SK-N-SH (cell line): ENCODE results near the gene ZC3H7A. TPM values are rescaled to one million over a fixed set of nuclear protein-coding genes. Genes with fewer than 3 reads are reported as not detected.

Experiments used
- CTCF ChIA-PET: fragments of 300-600, 350-600 bp; formaldehyde crosslinking; extraction: SDS; loops from one replicate; lab custom pipeline; 2021; lab: Yijun Ruan, JAX
- POLR2A ChIA-PET: fragments of 350-600 bp; sonication (Branson Sonifier 250); formaldehyde crosslinking; extraction: SDS; loops from one replicate; lab custom pipeline; 2020; ENCODE audit warnings: antibody characterized with exemption, inconsistent platforms; lab: Yijun Ruan, JAX
- DNase-seq: peaks from one replicate; pipeline ENCODE4 v3.0.0; 2012
- H2AFZ ChIP-seq: fragments of 200-600 bp; sonication (generic); 2 replicates; pipeline ENCODE4 v1.8.1; 2016; ENCODE audit warnings: antibody characterized with exemption, mild to moderate bottlenecking, low read depth
- H3F3A ChIP-seq: fragments of 200-600 bp; sonication (generic); replicated peaks from 2 replicates; pipeline ENCODE3; 2016; ENCODE audit warnings: antibody characterized with exemption, mild to moderate bottlenecking; ENCODE audit not compliant: insufficient read depth
- H3K27ac ChIP-seq, 2 experiments: fragments of 200-500 bp in 1 of 2; fragments of 200-600 bp in 1 of 2; sonication (Bioruptor generic) in 1 of 2; sonication (generic), shearing (Covaris generic) in 1 of 2; 2 replicates each; pipeline versions ENCODE4 v1.5.1 to v1.6.1; 2014 to 2016; ENCODE audit warnings: low read depth in 2 of 2, inconsistent platforms in 1 of 2, low read length in 1 of 2, mild to moderate bottlenecking in 1 of 2, mixed read lengths in 1 of 2
- H3K27me3 ChIP-seq: fragments of 200-600 bp; sonication (generic), shearing (Covaris generic); 2 replicates; pipeline ENCODE4 v1.6.1; 2016; ENCODE audit warnings: mixed run types; ENCODE audit not compliant: insufficient read depth
- H3K36me3 ChIP-seq, 2 experiments: fragments of 200-500 bp in 1 of 2; fragments of 200-600 bp in 1 of 2; sonication (Bioruptor generic) in 1 of 2; sonication (generic) in 1 of 2; replicated peaks in 1 of 2; 2 replicates each; pipeline versions ENCODE3 to v1.5.1; 2014 to 2016; ENCODE audit warnings: low read length in 1 of 2, mild to moderate bottlenecking in 1 of 2; ENCODE audit not compliant: insufficient read depth in 2 of 2, control insufficient read depth in 1 of 2
- H3K4me1 ChIP-seq, 2 experiments: fragments of 200-500 bp in 1 of 2; fragments of 200-600 bp in 1 of 2; sonication (Bioruptor generic) in 1 of 2; sonication (generic), shearing (Covaris generic) in 1 of 2; 2 replicates each; pipeline versions ENCODE4 v1.5.1 to v1.6.1; 2014 to 2016; ENCODE audit warnings: low read depth in 1 of 2, low read length in 1 of 2, mixed run types in 1 of 2; ENCODE audit not compliant: insufficient read depth in 2 of 2, control insufficient read depth in 1 of 2
- H3K4me2 ChIP-seq: fragments of 200-600 bp; sonication (generic), shearing (Covaris generic); 2 replicates; pipeline ENCODE4 v1.6.1; 2017; ENCODE audit warnings: mixed run types
- H3K4me3 ChIP-seq, 2 experiments: fragments of 200-500 bp in 1 of 2; fragments of 200-600 bp in 1 of 2; sonication (Bioruptor generic) in 1 of 2; sonication (generic), shearing (Covaris generic) in 1 of 2; 2 replicates each; pipeline versions ENCODE4 v1.5.1 to v1.8.1; 2014 to 2016; ENCODE audit warnings: low read depth in 2 of 2, inconsistent platforms in 1 of 2, low read length in 1 of 2, mild to moderate bottlenecking in 1 of 2, mixed read lengths in 1 of 2, moderate library complexity in 1 of 2
- H3K79me2 ChIP-seq: fragments of 200-600 bp; sonication (generic); 2 replicates; pipeline ENCODE4 v1.8.1; 2017; ENCODE audit warnings: mild to moderate bottlenecking; ENCODE audit not compliant: insufficient read depth
- H3K9ac ChIP-seq: fragments of 200-600 bp; sonication (generic); 2 replicates; pipeline ENCODE4 v1.6.1; 2017; ENCODE audit warnings: mixed run types
- H3K9me2 ChIP-seq: fragments of 200-600 bp; sonication (generic); 2 replicates; pipeline ENCODE4 v1.6.1; 2017; ENCODE audit warnings: mixed run types
- H3K9me3 ChIP-seq: fragments of 200-600 bp; sonication (generic); 2 replicates; pipeline ENCODE4 v1.6.1; 2017; ENCODE audit warnings: mixed run types, mild to moderate bottlenecking, moderate library complexity
- H4K20me1 ChIP-seq: fragments of 200-600 bp; sonication (generic); 2 replicates; pipeline ENCODE4 v1.6.1; 2017; ENCODE audit warnings: mild to moderate bottlenecking, mixed run types; ENCODE audit not compliant: insufficient read depth
- EP300 ChIP-seq, 2 experiments: IDR thresholded peaks; 2 replicates each; pipeline versions ENCODE4 v1.4.0 to v1.6.1; 2012; ENCODE audit warnings: borderline replicate concordance in 1 of 2, low read depth in 1 of 2, low read length in 1 of 2
- EZH2phosphoT487 ChIP-seq: fragments of 200-600 bp; sonication (generic); IDR thresholded peaks from 2 replicates; pipeline ENCODE4 v1.6.1; 2017; ENCODE audit warnings: low read depth, mixed run types, mild to moderate bottlenecking, antibody characterized with exemption, moderate library complexity, borderline replicate concordance
- GABPA ChIP-seq: IDR thresholded peaks from 2 replicates; pipeline ENCODE4 v1.4.0; 2012; ENCODE audit warnings: low read depth, mild to moderate bottlenecking
- GATA2 ChIP-seq: sonication (generic); formaldehyde crosslinking; IDR thresholded peaks from 2 replicates; pipeline ENCODE4 v1.5.0; 2020; ENCODE audit warnings: mild to moderate bottlenecking, missing genetic modification reagents
- MEF2A ChIP-seq: IDR thresholded peaks from 2 replicates; pipeline ENCODE4 v1.4.0; 2012; ENCODE audit warnings: low read depth, borderline replicate concordance
- NFIC ChIP-seq: IDR thresholded peaks from 2 replicates; pipeline ENCODE4 v1.4.0; 2012; ENCODE audit warnings: borderline replicate concordance
- NRF1 ChIP-seq: IDR thresholded peaks from 2 replicates; pipeline ENCODE4 v1.6.1; 2012; ENCODE audit warnings: low read depth, mild to moderate bottlenecking, low read length
- POLR2AphosphoS5 ChIP-seq: IDR thresholded peaks from 2 replicates; pipeline ENCODE4 v1.6.1; 2012; ENCODE audit warnings: low read depth, low read length
- RAD21 ChIP-seq: IDR thresholded peaks from 2 replicates; pipeline ENCODE4 v1.6.1; 2012; ENCODE audit warnings: mild to moderate bottlenecking, low read length
- RCOR1 ChIP-seq: fragments of 150-350 bp; IDR thresholded peaks from 2 replicates; pipeline ENCODE4 v1.6.1; 2017; ENCODE audit warnings: antibody characterized with exemption, low read length
- RFX5 ChIP-seq: IDR thresholded peaks from 2 replicates; pipeline ENCODE4 v1.6.1; 2012; ENCODE audit warnings: mild to moderate bottlenecking, improper control_type of control experiment, low read length
- SMC3 ChIP-seq: IDR thresholded peaks from 2 replicates; pipeline ENCODE4 v1.6.1; 2012; ENCODE audit warnings: low read depth, low read length, improper control_type of control experiment
- TAF1 ChIP-seq: IDR thresholded peaks from 2 replicates; pipeline ENCODE4 v1.6.1; 2012; ENCODE audit warnings: low read depth, mild to moderate bottlenecking, low read length, moderate library complexity, borderline replicate concordance
- TCF12 ChIP-seq: IDR thresholded peaks from 2 replicates; pipeline ENCODE4 v1.4.0; 2012
- TEAD4 ChIP-seq: IDR thresholded peaks from 2 replicates; pipeline ENCODE4 v1.4.0; 2012; ENCODE audit warnings: mild to moderate bottlenecking, borderline replicate concordance; ENCODE audit not compliant: insufficient read depth
- YY1 ChIP-seq: IDR thresholded peaks from 2 replicates; pipeline ENCODE4 v1.4.0; 2012; ENCODE audit warnings: low read depth, mild to moderate bottlenecking
- WGBS: methylation state at CpG from one replicate; pipeline ENCODE4 v1.1.6; 2017; ENCODE audit warnings: low lambda C conversion rate; 5-methylcytosine and 5-hydroxymethylcytosine counted together
- polyA plus RNA-seq, 3 experiments: library from polyadenylated mRNA; depleted of rRNA; stranded (reverse); fragments of >200 nt; gene quantifications; 2 replicates each; pipeline ENCODE4 v1.2.3, GENCODE V29; 2012
- TF ChIP-seq, protein P1 (sequence below): IDR thresholded peaks from 2 replicates; pipeline ENCODE4 v1.4.0; 2012; ENCODE audit warnings: low read depth, borderline replicate concordance
- TF ChIP-seq, protein P2 (sequence below): IDR thresholded peaks from 2 replicates; pipeline ENCODE4; 2012
- TF ChIP-seq, protein P3 (sequence below): fragments of 150-350 bp; IDR thresholded peaks from 2 replicates; pipeline ENCODE4 v1.6.1; 2016; ENCODE audit warnings: mild to moderate bottlenecking, low read depth, low read length
- TF ChIP-seq, protein P4 (sequence below): fragments of 200-600 bp; sonication (generic); IDR thresholded peaks from 2 replicates; pipeline ENCODE4 v1.6.1; 2017; ENCODE audit warnings: antibody characterized with exemption, mild to moderate bottlenecking, moderate library complexity

ZC3H7A gene
- polyA plus RNA-seq, 1 of the 3 experiments (the other 2 are of a cell fraction) = 31.9 TPM

DNA sequence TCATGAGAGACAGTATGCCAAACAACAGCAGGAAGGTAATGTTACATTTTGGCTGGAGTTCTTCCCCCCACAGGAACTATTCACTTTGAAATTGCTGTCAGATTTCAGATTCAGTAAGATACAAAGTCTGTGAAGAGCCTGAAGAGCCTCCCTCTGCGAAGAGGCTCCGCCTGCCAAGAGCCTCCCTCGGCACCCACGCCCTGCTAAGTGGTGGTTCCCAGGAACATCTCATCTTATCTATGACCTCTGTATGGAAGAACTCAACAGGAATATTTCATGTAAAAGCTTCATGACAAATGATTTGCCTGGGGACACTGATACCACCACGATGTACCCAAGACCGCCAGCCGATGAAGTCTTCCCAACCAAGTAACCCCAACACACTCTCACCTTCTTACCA lies 3.2 kb downstream of the ZC3H7A start:
- no peak overlapping the region for H2AFZ ChIP-seq
- H3K27me3 ChIP-seq = no peaks in the 10 kb centered on the region
- CTCF ChIA-PET = interaction anchor here (0.7 kb wide), 1 partner anchor 9 kb away, joined by 3 read pairs; no protein-coding TSS in a partner anchor
- peaks cover 91% of the 10 kb centered on the region for H3K79me2 ChIP-seq
- H3K9me2 ChIP-seq = no peaks in the 10 kb centered on the region
- no peaks in the 10 kb centered on the region for H3K9me3 ChIP-seq
- 92% methylated on average over 7 of the region's 7 CpGs for WGBS
- no peak for DNase-seq
- H3K9ac ChIP-seq = 0 out of 2 replicates have a peak overlapping the region, but pooled peaks have one; percentile 24
- no peak overlapping the region for H3K4me3 ChIP-seq
- H3K4me2 ChIP-seq = peak overlapping the region; percentile 8; the same call in 1 of the 2 replicates
- H3K4me1 ChIP-seq = peaks cover 29 to 41% of the 10 kb centered on the region in 2 experiments
- peaks cover 50% of the 10 kb centered on the region for H4K20me1 ChIP-seq
- H3F3A ChIP-seq = peaks cover 19% of the 10 kb centered on the region
- TF ChIP-seq YY1 (no peak), EZH2phosphoT487 (no peak), EP300 (IDR thresholded peaks at IDR 0.05; ENCODE audit: borderline replicate concordance in 1 of 2, low read depth in 1 of 2, low read length in 1 of 2) (no peak), NFIC (no peak), GATA2 (CRISPR knock-in tag) (no peak), MEF2A (no peak), RAD21 (no peak), GABPA (no peak), POLR2AphosphoS5 (no peak), TAF1 (no peak), TCF12 (no peak), RFX5 (no peak), NRF1 (no peak), TEAD4 (no peak), SMC3 (no peak), RCOR1 (no peak)
- TF ChIP-seq, protein P1, sequence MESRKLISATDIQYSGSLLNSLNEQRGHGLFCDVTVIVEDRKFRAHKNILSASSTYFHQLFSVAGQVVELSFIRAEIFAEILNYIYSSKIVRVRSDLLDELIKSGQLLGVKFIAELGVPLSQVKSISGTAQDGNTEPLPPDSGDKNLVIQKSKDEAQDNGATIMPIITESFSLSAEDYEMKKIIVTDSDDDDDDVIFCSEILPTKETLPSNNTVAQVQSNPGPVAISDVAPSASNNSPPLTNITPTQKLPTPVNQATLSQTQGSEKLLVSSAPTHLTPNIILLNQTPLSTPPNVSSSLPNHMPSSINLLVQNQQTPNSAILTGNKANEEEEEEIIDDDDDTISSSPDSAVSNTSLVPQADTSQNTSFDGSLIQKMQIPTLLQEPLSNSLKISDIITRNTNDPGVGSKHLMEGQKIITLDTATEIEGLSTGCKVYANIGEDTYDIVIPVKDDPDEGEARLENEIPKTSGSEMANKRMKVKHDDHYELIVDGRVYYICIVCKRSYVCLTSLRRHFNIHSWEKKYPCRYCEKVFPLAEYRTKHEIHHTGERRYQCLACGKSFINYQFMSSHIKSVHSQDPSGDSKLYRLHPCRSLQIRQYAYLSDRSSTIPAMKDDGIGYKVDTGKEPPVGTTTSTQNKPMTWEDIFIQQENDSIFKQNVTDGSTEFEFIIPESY = no peak
- TF ChIP-seq, protein P2, sequence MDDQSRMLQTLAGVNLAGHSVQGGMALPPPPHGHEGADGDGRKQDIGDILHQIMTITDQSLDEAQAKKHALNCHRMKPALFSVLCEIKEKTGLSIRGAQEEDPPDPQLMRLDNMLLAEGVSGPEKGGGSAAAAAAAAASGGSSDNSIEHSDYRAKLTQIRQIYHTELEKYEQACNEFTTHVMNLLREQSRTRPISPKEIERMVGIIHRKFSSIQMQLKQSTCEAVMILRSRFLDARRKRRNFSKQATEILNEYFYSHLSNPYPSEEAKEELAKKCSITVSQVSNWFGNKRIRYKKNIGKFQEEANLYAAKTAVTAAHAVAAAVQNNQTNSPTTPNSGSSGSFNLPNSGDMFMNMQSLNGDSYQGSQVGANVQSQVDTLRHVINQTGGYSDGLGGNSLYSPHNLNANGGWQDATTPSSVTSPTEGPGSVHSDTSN = no peak
- TF ChIP-seq, protein P3, sequence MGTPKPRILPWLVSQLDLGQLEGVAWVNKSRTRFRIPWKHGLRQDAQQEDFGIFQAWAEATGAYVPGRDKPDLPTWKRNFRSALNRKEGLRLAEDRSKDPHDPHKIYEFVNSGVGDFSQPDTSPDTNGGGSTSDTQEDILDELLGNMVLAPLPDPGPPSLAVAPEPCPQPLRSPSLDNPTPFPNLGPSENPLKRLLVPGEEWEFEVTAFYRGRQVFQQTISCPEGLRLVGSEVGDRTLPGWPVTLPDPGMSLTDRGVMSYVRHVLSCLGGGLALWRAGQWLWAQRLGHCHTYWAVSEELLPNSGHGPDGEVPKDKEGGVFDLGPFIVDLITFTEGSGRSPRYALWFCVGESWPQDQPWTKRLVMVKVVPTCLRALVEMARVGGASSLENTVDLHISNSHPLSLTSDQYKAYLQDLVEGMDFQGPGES = no peak
- TF ChIP-seq, protein P4, sequence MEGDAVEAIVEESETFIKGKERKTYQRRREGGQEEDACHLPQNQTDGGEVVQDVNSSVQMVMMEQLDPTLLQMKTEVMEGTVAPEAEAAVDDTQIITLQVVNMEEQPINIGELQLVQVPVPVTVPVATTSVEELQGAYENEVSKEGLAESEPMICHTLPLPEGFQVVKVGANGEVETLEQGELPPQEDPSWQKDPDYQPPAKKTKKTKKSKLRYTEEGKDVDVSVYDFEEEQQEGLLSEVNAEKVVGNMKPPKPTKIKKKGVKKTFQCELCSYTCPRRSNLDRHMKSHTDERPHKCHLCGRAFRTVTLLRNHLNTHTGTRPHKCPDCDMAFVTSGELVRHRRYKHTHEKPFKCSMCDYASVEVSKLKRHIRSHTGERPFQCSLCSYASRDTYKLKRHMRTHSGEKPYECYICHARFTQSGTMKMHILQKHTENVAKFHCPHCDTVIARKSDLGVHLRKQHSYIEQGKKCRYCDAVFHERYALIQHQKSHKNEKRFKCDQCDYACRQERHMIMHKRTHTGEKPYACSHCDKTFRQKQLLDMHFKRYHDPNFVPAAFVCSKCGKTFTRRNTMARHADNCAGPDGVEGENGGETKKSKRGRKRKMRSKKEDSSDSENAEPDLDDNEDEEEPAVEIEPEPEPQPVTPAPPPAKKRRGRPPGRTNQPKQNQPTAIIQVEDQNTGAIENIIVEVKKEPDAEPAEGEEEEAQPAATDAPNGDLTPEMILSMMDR = no peak
- TF ChIP-seq, all 33 proteins: peak for 0
- Histone ChIP-seq H3K27ac (peak overlapping the region in 1 of 2 experiments; percentile 48; a peak in 1 of 4 replicates), H3K36me3 (peaks cover 5 to 41% of the 10 kb centered on the region in 2 experiments)
- POLR2A ChIA-PET = no interaction called here
